SK-N-SH treated with all-trans-retinoic acid at 6 μM for 48 hours (cell line): ENCODE measurements around the gene SMIM7.

Experiments used
- ARNTL ChIP-seq: fragments of 450-650 bp; formaldehyde crosslinking; IDR thresholded peaks from 2 replicates; pipeline ENCODE4 v1.5.0; 2020; ENCODE audit warnings: low read depth, mild to moderate bottlenecking, moderate library complexity, borderline replicate concordance
- SNAI2 ChIP-seq: fragments of 250-450 bp; sonication (Bioruptor Pico); IDR thresholded peaks from 2 replicates; pipeline ENCODE4 v1.5.0; 2020; ENCODE audit warnings: mild to moderate bottlenecking, moderate library complexity
- ZFP30 ChIP-seq: fragments of 450-650 bp; formaldehyde crosslinking; IDR thresholded peaks from 2 replicates; pipeline ENCODE4 v1.5.0; 2022; ENCODE audit warnings: mild to moderate bottlenecking, moderate library complexity
- ZNF565 ChIP-seq: fragments of 450-650 bp; formaldehyde crosslinking; conservative IDR thresholded peaks from 2 replicates; pipeline ENCODE4 v1.5.0; 2020; ENCODE audit warnings: low read depth, mild to moderate bottlenecking, moderate library complexity
- ZNF70 ChIP-seq: fragments of 450-650 bp; formaldehyde crosslinking; IDR thresholded peaks from 2 replicates; pipeline ENCODE4 v1.5.0; 2020; ENCODE audit warnings: mild to moderate bottlenecking, moderate library complexity
- ZNF8 ChIP-seq: fragments of 450-650 bp; formaldehyde crosslinking; IDR thresholded peaks from 2 replicates; pipeline ENCODE4 v1.5.0; 2020; ENCODE audit warnings: mild to moderate bottlenecking, moderate library complexity
- TF ChIP-seq, protein P1 (sequence below): fragments of 250-450 bp; sonication (Bioruptor Pico); IDR thresholded peaks from 2 replicates; pipeline ENCODE4 v1.5.0; 2020; ENCODE audit warnings: mild to moderate bottlenecking, moderate library complexity

DNA sequence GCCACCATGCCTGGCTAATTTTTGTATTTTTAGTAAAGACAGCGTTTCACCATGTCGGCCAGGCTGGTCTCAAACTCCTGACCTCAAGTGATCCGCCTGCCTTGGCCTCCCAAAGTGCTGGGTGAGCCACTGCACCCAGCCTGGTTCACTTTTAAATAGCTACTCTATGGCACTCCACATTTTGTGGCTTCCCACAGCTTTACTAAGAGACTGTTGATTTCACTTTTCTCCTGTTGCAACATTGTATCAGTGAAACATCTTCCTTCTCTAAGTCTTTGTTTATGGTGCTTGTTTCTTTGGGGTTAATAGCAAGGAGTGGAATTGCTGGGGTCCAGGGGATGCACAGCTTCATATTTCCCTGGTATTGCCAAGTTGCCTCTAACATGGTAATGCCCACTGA is 13.3 kb upstream of the SMIM7 start:
- TF ChIP-seq ZNF565 (CRISPR knock-in tag) (no peak), SNAI2 (CRISPR knock-in tag) (no peak), ZFP30 (CRISPR knock-in tag) (no peak), ZNF70 (CRISPR knock-in tag) (no peak), ZNF8 (CRISPR knock-in tag) (no peak), ARNTL (no peak)
- TF ChIP-seq, protein P1, sequence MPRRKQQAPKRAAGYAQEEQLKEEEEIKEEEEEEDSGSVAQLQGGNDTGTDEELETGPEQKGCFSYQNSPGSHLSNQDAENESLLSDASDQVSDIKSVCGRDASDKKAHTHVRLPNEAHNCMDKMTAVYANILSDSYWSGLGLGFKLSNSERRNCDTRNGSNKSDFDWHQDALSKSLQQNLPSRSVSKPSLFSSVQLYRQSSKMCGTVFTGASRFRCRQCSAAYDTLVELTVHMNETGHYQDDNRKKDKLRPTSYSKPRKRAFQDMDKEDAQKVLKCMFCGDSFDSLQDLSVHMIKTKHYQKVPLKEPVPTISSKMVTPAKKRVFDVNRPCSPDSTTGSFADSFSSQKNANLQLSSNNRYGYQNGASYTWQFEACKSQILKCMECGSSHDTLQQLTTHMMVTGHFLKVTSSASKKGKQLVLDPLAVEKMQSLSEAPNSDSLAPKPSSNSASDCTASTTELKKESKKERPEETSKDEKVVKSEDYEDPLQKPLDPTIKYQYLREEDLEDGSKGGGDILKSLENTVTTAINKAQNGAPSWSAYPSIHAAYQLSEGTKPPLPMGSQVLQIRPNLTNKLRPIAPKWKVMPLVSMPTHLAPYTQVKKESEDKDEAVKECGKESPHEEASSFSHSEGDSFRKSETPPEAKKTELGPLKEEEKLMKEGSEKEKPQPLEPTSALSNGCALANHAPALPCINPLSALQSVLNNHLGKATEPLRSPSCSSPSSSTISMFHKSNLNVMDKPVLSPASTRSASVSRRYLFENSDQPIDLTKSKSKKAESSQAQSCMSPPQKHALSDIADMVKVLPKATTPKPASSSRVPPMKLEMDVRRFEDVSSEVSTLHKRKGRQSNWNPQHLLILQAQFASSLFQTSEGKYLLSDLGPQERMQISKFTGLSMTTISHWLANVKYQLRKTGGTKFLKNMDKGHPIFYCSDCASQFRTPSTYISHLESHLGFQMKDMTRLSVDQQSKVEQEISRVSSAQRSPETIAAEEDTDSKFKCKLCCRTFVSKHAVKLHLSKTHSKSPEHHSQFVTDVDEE (CRISPR knock-in tag) = no peak
